WTC11 (cell line): Measurements from ENCODE around the gene KSR2. TPM values are rescaled to one million over a fixed set of nuclear protein-coding genes. Genes with fewer than 3 reads are reported as not detected.

ENCODE experiments used
- ATAC-seq: fragments of 200-7000 bp; cut with Tn5 transposase; 2 replicates; pipeline ENCODE4 v1.10.0; 2021; ENCODE audit warnings: mild to moderate bottlenecking, moderate library complexity
- CTCF ChIA-PET: fragments of 300-600 bp; sonication (Branson Sonifier 250); formaldehyde crosslinking; loops from one replicate; lab custom pipeline; 2021; ENCODE audit warnings: antibody characterized with exemption; lab: Charles Lee
- POLR2A ChIA-PET: fragments of 350-600 bp; sonication (Branson Sonifier 250); formaldehyde crosslinking; loops from one replicate; lab custom pipeline; 2021; ENCODE audit warnings: antibody characterized with exemption; lab: Charles Lee
- DNase-seq: peaks from one replicate; pipeline ENCODE4 v3.0.0; 2021; ENCODE audit warnings: low spot score
- H3K27ac Mint-ChIP-seq: 2 replicates; pipeline ENCODE4 v1.8.0; 2021; ENCODE audit warnings: mixed read lengths
- H3K27me3 Mint-ChIP-seq: 2 replicates; pipeline ENCODE4 v1.8.0; 2021; ENCODE audit warnings: low read depth, mild to moderate bottlenecking, moderate library complexity, mixed read lengths
- H3K36me3 Mint-ChIP-seq: 2 replicates; pipeline ENCODE4 v1.8.0; 2021; ENCODE audit warnings: mixed read lengths
- H3K4me1 Mint-ChIP-seq: 2 replicates; pipeline ENCODE4 v1.8.0; 2022; ENCODE audit warnings: mixed read lengths
- H3K4me3 Mint-ChIP-seq: 2 replicates; pipeline ENCODE4 v1.8.0; 2021; ENCODE audit warnings: mild to moderate bottlenecking, moderate library complexity, mixed read lengths
- H3K9me3 Mint-ChIP-seq: 2 replicates; pipeline ENCODE4 v1.8.0; 2021; ENCODE audit warnings: mixed read lengths
- E2F5 ChIP-seq: sonication (generic); formaldehyde crosslinking; IDR thresholded peaks from 2 replicates; pipeline ENCODE4 v1.8.1; 2022; ENCODE audit warnings: mild to moderate bottlenecking, moderate library complexity, missing genetic modification reagents
- ELF4 ChIP-seq: sonication (generic); formaldehyde crosslinking; IDR thresholded peaks from 2 replicates; pipeline ENCODE4 v1.8.1; 2022; ENCODE audit warnings: low read depth, mild to moderate bottlenecking, moderate library complexity, missing genetic modification reagents
- ERG ChIP-seq: fragments of 250-450 bp; sonication (Bioruptor Pico); IDR thresholded peaks from 2 replicates; pipeline ENCODE4 v1.8.0; 2021; ENCODE audit warnings: mild to moderate bottlenecking
- GTF2I ChIP-seq: fragments of 250-450 bp; sonication (Bioruptor Pico); conservative IDR thresholded peaks from 2 replicates; pipeline ENCODE4 v1.4.0; 2021; ENCODE audit warnings: mild to moderate bottlenecking
- MXD4 ChIP-seq: fragments of 250-450 bp; sonication (Bioruptor Pico); IDR thresholded peaks from 2 replicates; pipeline ENCODE4 v1.8.0; 2021; ENCODE audit warnings: mild to moderate bottlenecking, moderate library complexity, borderline replicate concordance
- MYBL2 ChIP-seq: sonication (generic); formaldehyde crosslinking; IDR thresholded peaks from 2 replicates; pipeline ENCODE4 v1.8.1; 2023; ENCODE audit warnings: mild to moderate bottlenecking, moderate library complexity, missing genetic modification reagents
- NFATC4 ChIP-seq: fragments of 250-450 bp; sonication (Bioruptor Pico); IDR thresholded peaks from 2 replicates; pipeline ENCODE4 v1.9.0; 2021; ENCODE audit warnings: mild to moderate bottlenecking
- NR3C1 ChIP-seq: sonication (generic); formaldehyde crosslinking; conservative IDR thresholded peaks from 2 replicates; pipeline ENCODE4 v1.8.1; 2023; ENCODE audit warnings: low read depth, mild to moderate bottlenecking, missing genetic modification reagents
- OVOL2 ChIP-seq: fragments of 250-450 bp; sonication (Bioruptor Pico); IDR thresholded peaks from 2 replicates; pipeline ENCODE4 v1.9.0; 2021; ENCODE audit warnings: mild to moderate bottlenecking, borderline replicate concordance
- RELA ChIP-seq: sonication (generic); formaldehyde crosslinking; IDR thresholded peaks from 2 replicates; pipeline ENCODE4 v1.8.1; 2022; ENCODE audit warnings: missing genetic modification reagents, mild to moderate bottlenecking, borderline replicate concordance
- SMAD4 ChIP-seq: sonication (generic); formaldehyde crosslinking; IDR thresholded peaks from 2 replicates; pipeline ENCODE4 v1.8.0; 2022; ENCODE audit warnings: mild to moderate bottlenecking, missing genetic modification reagents
- TEAD4 ChIP-seq: sonication (generic); formaldehyde crosslinking; IDR thresholded peaks from 2 replicates; pipeline ENCODE4 v1.8.0; 2022; ENCODE audit warnings: mild to moderate bottlenecking, missing genetic modification reagents
- ZMAT4 ChIP-seq: fragments of 250-450 bp; sonication (Bioruptor Pico); IDR thresholded peaks from 2 replicates; pipeline ENCODE4 v1.9.0; 2021; ENCODE audit warnings: mild to moderate bottlenecking
- ZNF263 ChIP-seq: sonication (generic); formaldehyde crosslinking; IDR thresholded peaks from 2 replicates; pipeline ENCODE4 v1.8.1; 2022; ENCODE audit warnings: low read depth, mild to moderate bottlenecking, moderate library complexity, missing genetic modification reagents
- ZNF416 ChIP-seq: fragments of 250-450 bp; sonication (Bioruptor Pico); IDR thresholded peaks from 2 replicates; pipeline ENCODE4 v1.9.0; 2021; ENCODE audit warnings: mild to moderate bottlenecking, inconsistent platforms
- total RNA-seq: library from RNA; stranded (reverse); gene quantifications from 3 replicates; pipeline ENCODE4 v1.2.3, GENCODE V29; 2021
- TF ChIP-seq, protein P1 (sequence below): sonication (generic); formaldehyde crosslinking; IDR thresholded peaks from 2 replicates; pipeline ENCODE4 v1.8.0; 2023; ENCODE audit warnings: missing genetic modification reagents
- TF ChIP-seq, protein P2 (sequence below): sonication (generic); formaldehyde crosslinking; IDR thresholded peaks from 2 replicates; pipeline ENCODE4 v1.8.1; 2023; ENCODE audit warnings: mild to moderate bottlenecking, missing genetic modification reagents, borderline replicate concordance

Gene KSR2
- total RNA-seq, 1 experiment from 2014 or later = 2.4 TPM

DNA sequence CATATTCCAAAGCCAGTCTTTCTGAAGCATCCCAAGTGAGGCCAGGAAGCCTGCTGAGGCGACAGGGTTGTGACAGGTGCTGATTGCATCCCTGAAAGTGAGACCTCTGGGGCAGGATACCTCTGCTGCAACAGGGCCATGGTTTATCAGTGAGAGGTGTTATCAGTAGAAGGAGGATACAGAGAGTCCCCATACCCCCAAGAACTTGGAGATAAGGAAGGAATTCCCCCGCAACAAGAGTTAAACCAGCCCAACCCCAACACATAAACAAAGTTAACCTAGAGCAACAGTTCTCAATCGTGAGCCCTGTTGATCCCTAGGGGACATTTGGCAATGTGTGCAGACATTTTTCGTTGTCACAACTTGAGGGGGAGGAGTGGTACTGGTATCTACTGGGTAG is 374.3 kb downstream of the KSR2 start:
- TF ChIP-seq E2F5 (CRISPR knock-in tag) (no peak), GTF2I (CRISPR knock-in tag) (no peak), TEAD4 (CRISPR knock-in tag) (no peak), RELA (CRISPR knock-in tag) (no peak), NR3C1 (no peak), MYBL2 (CRISPR knock-in tag) (no peak), OVOL2 (CRISPR knock-in tag) (no peak), SMAD4 (no peak), MXD4 (CRISPR knock-in tag) (no peak), ELF4 (CRISPR knock-in tag) (no peak), ZMAT4 (CRISPR knock-in tag) (no peak)
- TF ChIP-seq, protein P1, sequence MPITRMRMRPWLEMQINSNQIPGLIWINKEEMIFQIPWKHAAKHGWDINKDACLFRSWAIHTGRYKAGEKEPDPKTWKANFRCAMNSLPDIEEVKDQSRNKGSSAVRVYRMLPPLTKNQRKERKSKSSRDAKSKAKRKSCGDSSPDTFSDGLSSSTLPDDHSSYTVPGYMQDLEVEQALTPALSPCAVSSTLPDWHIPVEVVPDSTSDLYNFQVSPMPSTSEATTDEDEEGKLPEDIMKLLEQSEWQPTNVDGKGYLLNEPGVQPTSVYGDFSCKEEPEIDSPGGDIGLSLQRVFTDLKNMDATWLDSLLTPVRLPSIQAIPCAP (CRISPR knock-in tag) = no peak
- TF ChIP-seq, protein P2, sequence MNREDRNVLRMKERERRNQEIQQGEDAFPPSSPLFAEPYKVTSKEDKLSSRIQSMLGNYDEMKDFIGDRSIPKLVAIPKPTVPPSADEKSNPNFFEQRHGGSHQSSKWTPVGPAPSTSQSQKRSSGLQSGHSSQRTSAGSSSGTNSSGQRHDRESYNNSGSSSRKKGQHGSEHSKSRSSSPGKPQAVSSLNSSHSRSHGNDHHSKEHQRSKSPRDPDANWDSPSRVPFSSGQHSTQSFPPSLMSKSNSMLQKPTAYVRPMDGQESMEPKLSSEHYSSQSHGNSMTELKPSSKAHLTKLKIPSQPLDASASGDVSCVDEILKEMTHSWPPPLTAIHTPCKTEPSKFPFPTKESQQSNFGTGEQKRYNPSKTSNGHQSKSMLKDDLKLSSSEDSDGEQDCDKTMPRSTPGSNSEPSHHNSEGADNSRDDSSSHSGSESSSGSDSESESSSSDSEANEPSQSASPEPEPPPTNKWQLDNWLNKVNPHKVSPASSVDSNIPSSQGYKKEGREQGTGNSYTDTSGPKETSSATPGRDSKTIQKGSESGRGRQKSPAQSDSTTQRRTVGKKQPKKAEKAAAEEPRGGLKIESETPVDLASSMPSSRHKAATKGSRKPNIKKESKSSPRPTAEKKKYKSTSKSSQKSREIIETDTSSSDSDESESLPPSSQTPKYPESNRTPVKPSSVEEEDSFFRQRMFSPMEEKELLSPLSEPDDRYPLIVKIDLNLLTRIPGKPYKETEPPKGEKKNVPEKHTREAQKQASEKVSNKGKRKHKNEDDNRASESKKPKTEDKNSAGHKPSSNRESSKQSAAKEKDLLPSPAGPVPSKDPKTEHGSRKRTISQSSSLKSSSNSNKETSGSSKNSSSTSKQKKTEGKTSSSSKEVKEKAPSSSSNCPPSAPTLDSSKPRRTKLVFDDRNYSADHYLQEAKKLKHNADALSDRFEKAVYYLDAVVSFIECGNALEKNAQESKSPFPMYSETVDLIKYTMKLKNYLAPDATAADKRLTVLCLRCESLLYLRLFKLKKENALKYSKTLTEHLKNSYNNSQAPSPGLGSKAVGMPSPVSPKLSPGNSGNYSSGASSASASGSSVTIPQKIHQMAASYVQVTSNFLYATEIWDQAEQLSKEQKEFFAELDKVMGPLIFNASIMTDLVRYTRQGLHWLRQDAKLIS (CRISPR knock-in tag) = no peak
- Mint-ChIP-seq H3K36me3 (no peaks in the 10 kb centered on the region), H3K27me3 (no peaks in the 10 kb centered on the region), H3K4me1 (peaks cover 29% of the 10 kb centered on the region), H3K4me3 (no peak overlapping the region), H3K9me3 (peaks cover 8% of the 10 kb centered on the region), H3K27ac (no peak overlapping the region)
- ATAC-seq = no peak
- POLR2A ChIA-PET = no interaction called here
- CTCF ChIA-PET = interaction anchor here (0.6 to 0.9 kb wide), 3 partner anchors 9 to 256 kb away, joined by 3 read pairs; no protein-coding TSS in a partner anchor
- DNase-seq = no peak

- Mint-ChIP-seq H3K9me3 (peaks cover 8% of the 10 kb centered on the region), H3K27me3 (no peaks in the 10 kb centered on the region), H3K36me3 (no peaks in the 10 kb centered on the region), H3K4me3 (no peak overlapping the region), H3K27ac (no peak overlapping the region), H3K4me1 (peaks cover 23% of the 10 kb centered on the region)
- DNase-seq (no peak), ATAC-seq (no peak)
- ChIA-PET CTCF (interaction anchor here (0.9 to 1.7 kb wide), 6 partner anchors 9 to 281 kb away, joined by 3 to 11 read pairs (median 6); no protein-coding TSS in a partner anchor), POLR2A (no interaction called here)
- no peak for TF ChIP-seq RELA (CRISPR knock-in tag)
- no peak for TF ChIP-seq ZNF416 (CRISPR knock-in tag)
- TF ChIP-seq NFATC4 (CRISPR knock-in tag) = no peak
- TF ChIP-seq ZNF263 = no peak
- TF ChIP-seq ERG = no peak
Measured at GRCh38 chr12:117593815-117594400, 374.9 kb downstream of the KSR2 start.
